ENCODE data around the gene CACUL1. TPM values are rescaled to one million over a fixed set of nuclear protein-coding genes. Genes with fewer than 3 reads are reported as not detected.

CACUL1 gene
- total RNA-seq, 1 experiment from 2014 or later: 31.9 TPM

- Histone ChIP-seq H3K27ac (ENCODE audit: low read depth, low read length, poor library complexity, severe bottlenecking) (no peak overlapping the region), H3K27me3 (replicated peaks; ENCODE audit: insufficient read depth, low read depth, low read length, poor library complexity) (peaks cover 6% of the 10 kb centered on the region), H3K9me3 (ENCODE audit: low read depth, low read length, poor library complexity, severe bottlenecking) (no peaks in the 10 kb centered on the region), H3K4me3 (ENCODE audit: low read depth, low read length, poor library complexity, severe bottlenecking) (no peak overlapping the region), H3K4me1 (ENCODE audit: insufficient read depth, low read length, poor library complexity, severe bottlenecking) (peaks cover 5% of the 10 kb centered on the region), H3K36me3 (ENCODE audit: insufficient read depth, low read length, poor library complexity, severe bottlenecking) (no peaks in the 10 kb centered on the region)
- no peak for DNase-seq (ENCODE audit: low spot score)
- BruUV-seq (replicated peaks): no TSS peak
- CTCF ChIA-PET: no interaction called here
- no peak for TF ChIP-seq EZH2 (IDR thresholded peaks at IDR 0.05; ENCODE audit: borderline replicate concordance, low read depth, low read length, poor library complexity, severe bottlenecking)
- no peak for TF ChIP-seq CTCF (conservative IDR thresholded peaks at IDR 0.05; ENCODE audit: low read depth, low read length)
- intact Hi-C loops (cut with micrococcal nuclease; ENCODE audit: unreplicated experiment): no loop called here
- POLR2A ChIA-PET (ENCODE audit: low non-redundant PET): no interaction called here
Measured at GRCh38 chr10:118764195-118764594, 9.4 kb upstream of the CACUL1 start.

GRCh38 chr10:118763202-118763988 is 8.6 kb upstream of the CACUL1 start:
- TF ChIP-seq CTCF (conservative IDR thresholded peaks at IDR 0.05; ENCODE audit: low read depth, low read length): no peak
- TF ChIP-seq EZH2 (IDR thresholded peaks at IDR 0.05; ENCODE audit: borderline replicate concordance, low read depth, low read length, poor library complexity, severe bottlenecking): no peak
- Histone ChIP-seq H3K27ac (ENCODE audit: low read depth, low read length, poor library complexity, severe bottlenecking) (no peak overlapping the region), H3K36me3 (ENCODE audit: insufficient read depth, low read length, poor library complexity, severe bottlenecking) (no peaks in the 10 kb centered on the region), H3K27me3 (replicated peaks; ENCODE audit: insufficient read depth, low read depth, low read length, poor library complexity) (peaks cover 6% of the 10 kb centered on the region), H3K4me1 (ENCODE audit: insufficient read depth, low read length, poor library complexity, severe bottlenecking) (peaks cover 5% of the 10 kb centered on the region), H3K4me3 (ENCODE audit: low read depth, low read length, poor library complexity, severe bottlenecking) (no peak overlapping the region), H3K9me3 (ENCODE audit: low read depth, low read length, poor library complexity, severe bottlenecking) (no peaks in the 10 kb centered on the region)
- DNase-seq (ENCODE audit: low spot score): no peak
- no TSS peak for BruUV-seq (replicated peaks)
- ChIA-PET POLR2A (ENCODE audit: low non-redundant PET) (no interaction called here), CTCF (no interaction called here)
- intact Hi-C loops (cut with micrococcal nuclease; ENCODE audit: unreplicated experiment): no loop called here

GRCh38 chr10:118760265-118760664 is 5.5 kb upstream of the CACUL1 start:
- no TSS peak for BruUV-seq (replicated peaks)
- TF ChIP-seq EZH2 (IDR thresholded peaks at IDR 0.05; ENCODE audit: borderline replicate concordance, low read depth, low read length, poor library complexity, severe bottlenecking) (no peak), CTCF (conservative IDR thresholded peaks at IDR 0.05; ENCODE audit: low read depth, low read length) (no peak)
- intact Hi-C loops (cut with micrococcal nuclease; ENCODE audit: unreplicated experiment): no loop called here
- Histone ChIP-seq H3K9me3 (ENCODE audit: low read depth, low read length, poor library complexity, severe bottlenecking) (no peaks in the 10 kb centered on the region), H3K27ac (ENCODE audit: low read depth, low read length, poor library complexity, severe bottlenecking) (no peak overlapping the region), H3K27me3 (replicated peaks; ENCODE audit: insufficient read depth, low read depth, low read length, poor library complexity) (peaks cover 6% of the 10 kb centered on the region), H3K4me3 (ENCODE audit: low read depth, low read length, poor library complexity, severe bottlenecking) (no peak overlapping the region), H3K36me3 (ENCODE audit: insufficient read depth, low read length, poor library complexity, severe bottlenecking) (no peaks in the 10 kb centered on the region), H3K4me1 (ENCODE audit: insufficient read depth, low read length, poor library complexity, severe bottlenecking) (no peaks in the 10 kb centered on the region)
- CTCF ChIA-PET: no interaction called here
- POLR2A ChIA-PET (ENCODE audit: low non-redundant PET): no interaction called here
- no peak for DNase-seq (ENCODE audit: low spot score)

All from A673 (cell line).